ENCODE measurements around the gene GPR68. TPM values are rescaled to one million over a fixed set of nuclear protein-coding genes. Genes with fewer than 3 reads are reported as not detected.

The GPR68 gene
- polyA plus RNA-seq, 1 donor from 2014 or later = 2.1 TPM

DNA sequence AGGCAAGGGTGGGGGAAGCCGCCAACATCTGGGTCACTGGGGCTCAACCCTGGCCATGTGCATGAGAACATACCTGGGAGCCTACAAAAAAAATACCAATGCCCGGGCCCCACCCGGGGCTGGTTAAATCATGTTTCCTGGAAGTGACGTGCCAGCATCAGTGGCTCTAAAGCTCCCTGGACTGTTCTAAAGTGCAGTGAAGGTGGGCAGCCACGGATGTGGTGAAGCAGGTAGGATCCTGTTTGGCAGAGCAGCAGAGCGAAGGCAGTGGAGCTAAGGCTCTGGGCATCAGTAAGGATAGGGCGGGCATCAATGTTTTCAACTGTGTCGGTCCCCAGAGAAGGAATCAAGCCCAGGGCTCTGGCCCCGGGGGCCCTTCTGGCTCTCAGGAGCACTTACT lies 525 bp upstream of the GPR68 start:
- no peaks in the 10 kb centered on the region for H3K9me3 ChIP-seq (ENCODE audit: low read length)
- H3F3A ChIP-seq (ENCODE audit: insufficient read depth, low read length, poor library complexity, severe bottlenecking) = no peaks in the 10 kb centered on the region
- H3K9me2 ChIP-seq (ENCODE audit: insufficient read depth, low read length) = no peaks in the 10 kb centered on the region
- H2AFZ ChIP-seq (ENCODE audit: low read depth, low read length) = peak overlapping the region; percentile 36
- no peaks in the 10 kb centered on the region for H3K79me2 ChIP-seq (replicated peaks; ENCODE audit: insufficient read depth, low read length)
- no peaks in the 10 kb centered on the region for H4K20me1 ChIP-seq (ENCODE audit: insufficient read depth)
- no peak overlapping the region for H3K4me2 ChIP-seq (ENCODE audit: low read length)
- TF ChIP-seq MXI1 (conservative IDR thresholded peaks at IDR 0.05; ENCODE audit: poor library complexity, severe bottlenecking) = no peak
- TF ChIP-seq, protein P1, sequence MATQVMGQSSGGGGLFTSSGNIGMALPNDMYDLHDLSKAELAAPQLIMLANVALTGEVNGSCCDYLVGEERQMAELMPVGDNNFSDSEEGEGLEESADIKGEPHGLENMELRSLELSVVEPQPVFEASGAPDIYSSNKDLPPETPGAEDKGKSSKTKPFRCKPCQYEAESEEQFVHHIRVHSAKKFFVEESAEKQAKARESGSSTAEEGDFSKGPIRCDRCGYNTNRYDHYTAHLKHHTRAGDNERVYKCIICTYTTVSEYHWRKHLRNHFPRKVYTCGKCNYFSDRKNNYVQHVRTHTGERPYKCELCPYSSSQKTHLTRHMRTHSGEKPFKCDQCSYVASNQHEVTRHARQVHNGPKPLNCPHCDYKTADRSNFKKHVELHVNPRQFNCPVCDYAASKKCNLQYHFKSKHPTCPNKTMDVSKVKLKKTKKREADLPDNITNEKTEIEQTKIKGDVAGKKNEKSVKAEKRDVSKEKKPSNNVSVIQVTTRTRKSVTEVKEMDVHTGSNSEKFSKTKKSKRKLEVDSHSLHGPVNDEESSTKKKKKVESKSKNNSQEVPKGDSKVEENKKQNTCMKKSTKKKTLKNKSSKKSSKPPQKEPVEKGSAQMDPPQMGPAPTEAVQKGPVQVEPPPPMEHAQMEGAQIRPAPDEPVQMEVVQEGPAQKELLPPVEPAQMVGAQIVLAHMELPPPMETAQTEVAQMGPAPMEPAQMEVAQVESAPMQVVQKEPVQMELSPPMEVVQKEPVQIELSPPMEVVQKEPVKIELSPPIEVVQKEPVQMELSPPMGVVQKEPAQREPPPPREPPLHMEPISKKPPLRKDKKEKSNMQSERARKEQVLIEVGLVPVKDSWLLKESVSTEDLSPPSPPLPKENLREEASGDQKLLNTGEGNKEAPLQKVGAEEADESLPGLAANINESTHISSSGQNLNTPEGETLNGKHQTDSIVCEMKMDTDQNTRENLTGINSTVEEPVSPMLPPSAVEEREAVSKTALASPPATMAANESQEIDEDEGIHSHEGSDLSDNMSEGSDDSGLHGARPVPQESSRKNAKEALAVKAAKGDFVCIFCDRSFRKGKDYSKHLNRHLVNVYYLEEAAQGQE (IDR thresholded peaks at IDR 0.05; ENCODE audit: borderline replicate concordance) = no peak
- peak overlapping the region; percentile 61 for H3K27ac ChIP-seq (ENCODE audit: low read length)
- peak overlapping the region; percentile 52 for H3K4me3 ChIP-seq (ENCODE audit: low read length)
- H3K36me3 ChIP-seq (ENCODE audit: insufficient read depth, low read length) = no peaks in the 10 kb centered on the region
- peak overlapping the region; percentile 51 for H3K9ac ChIP-seq (ENCODE audit: low read length)
- no peaks in the 10 kb centered on the region for H3K27me3 ChIP-seq (ENCODE audit: insufficient read depth, low read depth, low read length)

DNA sequence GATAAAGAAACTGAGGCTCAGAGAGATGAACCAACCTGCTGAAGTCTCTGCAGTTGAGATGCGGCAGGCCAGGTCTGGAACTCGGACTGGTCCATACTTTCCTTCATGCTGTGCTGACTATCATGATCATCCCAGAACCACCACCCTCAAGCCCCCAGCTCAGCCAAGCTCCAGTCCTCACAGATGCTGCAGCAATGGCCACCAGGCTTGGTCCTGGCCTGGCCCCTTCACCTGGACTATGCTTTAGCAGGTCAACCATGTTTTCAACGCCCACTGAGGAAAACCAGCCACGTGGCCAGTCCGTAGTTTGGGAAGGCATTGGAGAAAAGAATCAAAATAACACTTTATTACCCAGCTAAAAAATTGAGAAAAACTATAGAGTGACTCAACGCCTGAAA lies 1.4 kb downstream of the GPR68 start:
- H3K9me2 ChIP-seq (ENCODE audit: insufficient read depth, low read length) = no peaks in the 10 kb centered on the region
- TF ChIP-seq RAD21 (conservative IDR thresholded peaks at IDR 0.05) (no peak), TAF1 (IDR thresholded peaks at IDR 0.05; ENCODE audit: low read depth) (no peak), EP300 (conservative IDR thresholded peaks at IDR 0.05; ENCODE audit: poor library complexity, severe bottlenecking) (no peak), SMC3 (conservative IDR thresholded peaks at IDR 0.05; ENCODE audit: poor library complexity) (no peak), MXI1 (conservative IDR thresholded peaks at IDR 0.05; ENCODE audit: poor library complexity, severe bottlenecking) (no peak), POLR2AphosphoS5 (IDR thresholded peaks at IDR 0.05) (no peak), EZH2 (IDR thresholded peaks at IDR 0.05; ENCODE audit: borderline replicate concordance, insufficient read depth, low read length, poor library complexity, severe bottlenecking) (no peak)
- TF ChIP-seq, protein P2, sequence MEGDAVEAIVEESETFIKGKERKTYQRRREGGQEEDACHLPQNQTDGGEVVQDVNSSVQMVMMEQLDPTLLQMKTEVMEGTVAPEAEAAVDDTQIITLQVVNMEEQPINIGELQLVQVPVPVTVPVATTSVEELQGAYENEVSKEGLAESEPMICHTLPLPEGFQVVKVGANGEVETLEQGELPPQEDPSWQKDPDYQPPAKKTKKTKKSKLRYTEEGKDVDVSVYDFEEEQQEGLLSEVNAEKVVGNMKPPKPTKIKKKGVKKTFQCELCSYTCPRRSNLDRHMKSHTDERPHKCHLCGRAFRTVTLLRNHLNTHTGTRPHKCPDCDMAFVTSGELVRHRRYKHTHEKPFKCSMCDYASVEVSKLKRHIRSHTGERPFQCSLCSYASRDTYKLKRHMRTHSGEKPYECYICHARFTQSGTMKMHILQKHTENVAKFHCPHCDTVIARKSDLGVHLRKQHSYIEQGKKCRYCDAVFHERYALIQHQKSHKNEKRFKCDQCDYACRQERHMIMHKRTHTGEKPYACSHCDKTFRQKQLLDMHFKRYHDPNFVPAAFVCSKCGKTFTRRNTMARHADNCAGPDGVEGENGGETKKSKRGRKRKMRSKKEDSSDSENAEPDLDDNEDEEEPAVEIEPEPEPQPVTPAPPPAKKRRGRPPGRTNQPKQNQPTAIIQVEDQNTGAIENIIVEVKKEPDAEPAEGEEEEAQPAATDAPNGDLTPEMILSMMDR (IDR thresholded peaks at IDR 0.05; ENCODE audit: poor library complexity, severe bottlenecking) = no peak
- TF ChIP-seq, protein P1 (IDR thresholded peaks at IDR 0.05; ENCODE audit: borderline replicate concordance) = no peak
- H3F3A ChIP-seq (ENCODE audit: insufficient read depth, low read length, poor library complexity, severe bottlenecking) = no peaks in the 10 kb centered on the region
- H3K9ac ChIP-seq (ENCODE audit: low read length) = no peak overlapping the region
- no peaks in the 10 kb centered on the region for H3K9me3 ChIP-seq (ENCODE audit: low read length)
- no peaks in the 10 kb centered on the region for H3K27me3 ChIP-seq (ENCODE audit: insufficient read depth, low read depth, low read length)
- H3K36me3 ChIP-seq (ENCODE audit: insufficient read depth, low read length) = no peaks in the 10 kb centered on the region
- no peaks in the 10 kb centered on the region for H4K20me1 ChIP-seq (ENCODE audit: insufficient read depth)
- H2AFZ ChIP-seq (ENCODE audit: low read depth, low read length) = no peak overlapping the region
- H3K4me3 ChIP-seq (ENCODE audit: low read length) = no peak overlapping the region
- H3K4me2 ChIP-seq (ENCODE audit: low read length) = no peak overlapping the region
- no peak overlapping the region for H3K27ac ChIP-seq (ENCODE audit: low read length)
- no peaks in the 10 kb centered on the region for H3K79me2 ChIP-seq (replicated peaks; ENCODE audit: insufficient read depth, low read length)

Measured in neural cell (in vitro differentiated cells).